ENCODE measurements around the gene AQP1. TPM values are rescaled to one million over a fixed set of nuclear protein-coding genes. Genes with fewer than 3 reads are reported as not detected.

The AQP1 gene
- total and polyA plus RNA-seq, 8 donors, result 3.8 to 158 (median 52.5) TPM

- intact Hi-C loops (cut with DNase I; ENCODE audit: low total_unique reads), result no loop called here
- TF ChIP-seq POLR2A (IDR thresholded peaks at IDR 0.05) (no peak), EP300 (IDR thresholded peaks at IDR 0.05) (no peak), POLR2AphosphoS5 (IDR thresholded peaks at IDR 0.05) (no peak), CTCF (IDR thresholded peaks at IDR 0.05) (no peak)
- no peaks in the 10 kb centered on the region for H3K27me3 ChIP-seq
- 84 to 94% (median 93%) methylated on average over 13 to 19 of the region's 19 CpGs for WGBS, 5 donors
- peaks cover 3 to 49% (median 19%) of the 10 kb centered on the region in 4 donors for H3K36me3 ChIP-seq
- H3K27ac ChIP-seq, result peak overlapping the region in 4 of 5 donors; percentile 4 to 74 (median 38)
- peaks cover 0 to 45% (median 18%) of the 10 kb centered on the region in 4 donors for H3K4me1 ChIP-seq
- no peak overlapping the region for H3K4me3 ChIP-seq
- peak in 1 of 2 donors; percentile 23 for DNase-seq
- peaks cover 0 to under 1% (median under 1%) of the 10 kb centered on the region in 4 donors for H3K9me3 ChIP-seq
Measured at GRCh38 chr7:30921540-30922401, 10.1 kb downstream of the AQP1 start.

GRCh38 chr7:30922596-30922995 is 10.9 kb downstream of the AQP1 start:
- peaks cover 3 to 58% (median 19%) of the 10 kb centered on the region in 4 donors for H3K36me3 ChIP-seq
- WGBS, 5 donors, result 89 to 93% (median 90%) methylated on average over 8 to 9 of the region's 9 CpGs
- TF ChIP-seq CTCF (IDR thresholded peaks at IDR 0.05) (no peak), EP300 (IDR thresholded peaks at IDR 0.05) (no peak), POLR2A (IDR thresholded peaks at IDR 0.05) (no peak)
- H3K27ac ChIP-seq, result peak overlapping the region in 2 of 5 donors; percentile 72 to 74
- H3K4me3 ChIP-seq, result no peak overlapping the region
- H3K9me3 ChIP-seq, result peaks cover 0 to 9% (median 4%) of the 10 kb centered on the region in 4 donors
- intact Hi-C loops (cut with DNase I; ENCODE audit: low total_unique reads), result no loop called here
- H3K27me3 ChIP-seq, result no peaks in the 10 kb centered on the region
- peaks cover 0 to 37% (median 15%) of the 10 kb centered on the region in 4 donors for H3K4me1 ChIP-seq
- peak in 1 of 2 donors; percentile 14 for DNase-seq

GRCh38 chr7:30923009-30923773 is 11.5 kb downstream of the AQP1 start:
- no peaks in the 10 kb centered on the region for H3K27me3 ChIP-seq
- peaks cover 0 to 9% (median 4%) of the 10 kb centered on the region in 4 donors for H3K9me3 ChIP-seq
- TF ChIP-seq CTCF (IDR thresholded peaks at IDR 0.05), result no peak
- H3K4me3 ChIP-seq, result no peak overlapping the region
- H3K27ac ChIP-seq, result peak overlapping the region in 1 of 5 donors; percentile 74
- intact Hi-C loops (cut with DNase I; ENCODE audit: low total_unique reads), result no loop called here
- 87 to 92% (median 91%) methylated on average over 18 to 19 of the region's 19 CpGs for WGBS, 5 donors
- peaks cover 0 to 34% (median 15%) of the 10 kb centered on the region in 4 donors for H3K4me1 ChIP-seq
- DNase-seq, result peak in 1 of 2 donors; percentile 20
- H3K36me3 ChIP-seq, result peaks cover 3 to 58% (median 19%) of the 10 kb centered on the region in 4 donors

GRCh38 chr7:30923774-30924413 is 12.2 kb downstream of the AQP1 start:
- H3K4me1 ChIP-seq, result peaks cover 0 to 31% (median 12%) of the 10 kb centered on the region in 4 donors
- peaks cover 3 to 58% (median 19%) of the 10 kb centered on the region in 4 donors for H3K36me3 ChIP-seq
- no peaks in the 10 kb centered on the region for H3K27me3 ChIP-seq
- WGBS, 5 donors, result 81 to 92% (median 88%) methylated on average over 13 of the region's 13 CpGs
- intact Hi-C loops (cut with DNase I; ENCODE audit: low total_unique reads), result no loop called here
- TF ChIP-seq EP300 (IDR thresholded peaks at IDR 0.05) (no peak), POLR2AphosphoS5 (IDR thresholded peaks at IDR 0.05) (no peak), POLR2A (IDR thresholded peaks at IDR 0.05) (no peak), CTCF (IDR thresholded peaks at IDR 0.05) (no peak)
- DNase-seq, result peak in 1 of 2 donors; percentile 4
- H3K4me3 ChIP-seq, result no peak overlapping the region
- peaks cover 0 to 9% (median 4%) of the 10 kb centered on the region in 4 donors for H3K9me3 ChIP-seq
- H3K27ac ChIP-seq, result no peak overlapping the region
